AG04450 (cell line): ENCODE data around the gene DNAJC1. TPM values are rescaled to one million over a fixed set of nuclear protein-coding genes. Genes with fewer than 3 reads are reported as not detected.

ENCODE experiments used
- CTCF ChIA-PET: fragments of 300-600, 350-600 bp; formaldehyde crosslinking; extraction: SDS; loops from one replicate; lab custom pipeline; 2022; ENCODE audit warnings: antibody characterized with exemption, inconsistent platforms; lab: Charles Lee
- POLR2A ChIA-PET: fragments of 350-600 bp; formaldehyde crosslinking; extraction: SDS; loops from one replicate; lab custom pipeline; 2021; ENCODE audit warnings: antibody characterized with exemption, inconsistent platforms; lab: Yijun Ruan, JAX
- DNase-seq: peaks from one replicate; pipeline ENCODE4 v3.0.0-alpha.2; 2011; ENCODE audit warnings: low read depth, low spot score
- H3K27ac ChIP-seq: one replicate; pipeline ENCODE4 v1.5.1; 2012; ENCODE audit warnings: low read depth, low read length, control low read depth
- H3K27me3 ChIP-seq: one replicate; pipeline ENCODE4 v1.6.0; 2012; ENCODE audit warnings: low read length; ENCODE audit not compliant: control insufficient read depth, insufficient read depth
- H3K4me3 ChIP-seq: 2 replicates; pipeline ENCODE4 v1.5.1; 2011; ENCODE audit warnings: mild to moderate bottlenecking, low read depth, low read length, control low read depth
- H3K9me3 ChIP-seq: 2 replicates; pipeline ENCODE4 v1.5.1; 2012; ENCODE audit warnings: low read length; ENCODE audit not compliant: control insufficient read depth, insufficient read depth
- CTCF ChIP-seq: IDR thresholded peaks from 2 replicates; pipeline ENCODE4 v1.5.1; 2011; ENCODE audit warnings: low read depth, low read length, control low read depth, inconsistent platforms
- polyA minus RNA-seq: library from RNA; depleted of rRNA, polyadenylated mRNA; stranded (reverse); fragments of >200 nt; gene quantifications from 2 replicates; pipeline ENCODE4 v1.2.3, GENCODE V29; 2011; rRNA and poly(A)+ RNA removed
- polyA plus RNA-seq: library from polyadenylated mRNA; depleted of rRNA; stranded (reverse); fragments of >200 nt; gene quantifications from 2 replicates; pipeline ENCODE4 v1.2.3, GENCODE V29; 2011; rRNA removed

Gene DNAJC1
- polyA plus RNA-seq (21.5 and 22.2 TPM in 2 replicates), polyA minus RNA-seq (17.1 and 22.3 TPM in 2 replicates)

- TF ChIP-seq CTCF, result no peak
- peak; percentile 77 for DNase-seq
- ChIA-PET CTCF (interaction anchor here (0.5 to 3.9 kb wide), 10 partner anchors 8 to 986 kb away, joined by 3 to 30 read pairs (median 4); no protein-coding TSS in a partner anchor), POLR2A (interaction anchor here (0.7 kb wide), 1 partner anchor 507 kb away, joined by 3 read pairs; no protein-coding TSS in a partner anchor)
- Histone ChIP-seq H3K27ac (peak within 1 kb of the TSS; percentile 72), H3K27me3 (no peaks in the 10 kb centered on the region), H3K4me3 (peak within 1 kb of the TSS; percentile 81), H3K9me3 (no peaks in the 10 kb centered on the region)
Measured at GRCh38 chr10:22003177-22003963, at the start of gene DNAJC1. Gene DNAJC1 (minus strand): TSS chr10:22003730. CDS start chr10:22003434, 296 bp downstream.

GRCh38 chr10:22053048-22053447 is 49.5 kb upstream of the DNAJC1 start:
- DNase-seq, result no peak
- no peak for TF ChIP-seq CTCF
- Histone ChIP-seq H3K9me3 (no peaks in the 10 kb centered on the region), H3K27me3 (no peaks in the 10 kb centered on the region), H3K4me3 (no peak overlapping the region), H3K27ac (no peak overlapping the region)
- ChIA-PET POLR2A (no interaction called here), CTCF (no interaction called here)

- ChIA-PET POLR2A (no interaction called here), CTCF (no interaction called here)
- Histone ChIP-seq H3K9me3 (no peaks in the 10 kb centered on the region), H3K27me3 (no peaks in the 10 kb centered on the region), H3K27ac (no peak overlapping the region), H3K4me3 (no peak overlapping the region)
- no peak for TF ChIP-seq CTCF
- DNase-seq, result no peak
Measured at GRCh38 chr10:22049635-22050034, 46.1 kb upstream of the DNAJC1 start.

DNA sequence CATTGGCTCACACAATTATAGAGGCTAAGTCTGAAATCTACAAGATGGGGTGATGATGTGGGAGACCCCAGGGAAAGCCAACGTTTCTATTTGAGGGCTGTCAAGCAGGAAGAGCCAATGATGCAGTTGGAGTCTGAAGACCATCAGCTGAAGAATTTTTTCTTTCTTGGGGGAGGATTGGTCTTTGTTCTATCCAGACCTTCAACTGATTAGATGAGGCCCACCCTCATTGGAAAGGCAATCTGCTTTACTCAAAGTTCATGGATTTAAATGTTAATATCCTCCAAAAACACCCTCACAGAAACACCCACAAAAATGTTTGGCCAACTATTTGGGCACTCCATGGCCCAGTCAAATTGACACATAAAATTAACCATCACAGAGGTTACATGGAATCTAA is 44.3 kb upstream of the DNAJC1 start:
- CTCF ChIA-PET, result no interaction called here
- POLR2A ChIA-PET, result no interaction called here

More for the DNA sequence above, 44.3 kb upstream of the DNAJC1 start:
- TF ChIP-seq CTCF, result no peak
- no peaks in the 10 kb centered on the region for H3K27me3 ChIP-seq
- H3K9me3 ChIP-seq, result no peaks in the 10 kb centered on the region
- DNase-seq, result no peak
- no peak overlapping the region for H3K4me3 ChIP-seq
- no peak overlapping the region for H3K27ac ChIP-seq
